ENCODE measurements around the gene XKR7.

DNA sequence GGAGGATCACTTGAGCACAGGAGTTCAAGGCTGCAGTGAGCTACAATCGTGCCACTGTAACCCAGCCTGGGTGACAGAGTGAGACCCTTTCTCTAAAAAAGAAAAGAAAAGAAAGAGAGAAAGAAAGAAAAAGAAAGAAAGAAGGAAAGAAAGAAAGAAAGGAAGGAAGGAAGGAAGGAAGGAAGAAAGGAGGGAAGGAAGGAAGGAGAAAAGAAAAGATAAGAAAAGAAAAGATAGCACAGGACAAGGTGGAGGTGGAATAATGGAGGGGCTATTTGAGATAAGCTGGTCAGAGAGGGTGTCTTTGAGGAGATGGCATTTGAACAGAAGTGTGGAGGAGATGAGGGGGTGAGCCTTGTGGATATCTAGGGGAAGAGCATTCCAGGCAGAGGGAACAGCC, 13.5 kb upstream of the XKR7 start:
- TF ChIP-seq, protein P1, sequence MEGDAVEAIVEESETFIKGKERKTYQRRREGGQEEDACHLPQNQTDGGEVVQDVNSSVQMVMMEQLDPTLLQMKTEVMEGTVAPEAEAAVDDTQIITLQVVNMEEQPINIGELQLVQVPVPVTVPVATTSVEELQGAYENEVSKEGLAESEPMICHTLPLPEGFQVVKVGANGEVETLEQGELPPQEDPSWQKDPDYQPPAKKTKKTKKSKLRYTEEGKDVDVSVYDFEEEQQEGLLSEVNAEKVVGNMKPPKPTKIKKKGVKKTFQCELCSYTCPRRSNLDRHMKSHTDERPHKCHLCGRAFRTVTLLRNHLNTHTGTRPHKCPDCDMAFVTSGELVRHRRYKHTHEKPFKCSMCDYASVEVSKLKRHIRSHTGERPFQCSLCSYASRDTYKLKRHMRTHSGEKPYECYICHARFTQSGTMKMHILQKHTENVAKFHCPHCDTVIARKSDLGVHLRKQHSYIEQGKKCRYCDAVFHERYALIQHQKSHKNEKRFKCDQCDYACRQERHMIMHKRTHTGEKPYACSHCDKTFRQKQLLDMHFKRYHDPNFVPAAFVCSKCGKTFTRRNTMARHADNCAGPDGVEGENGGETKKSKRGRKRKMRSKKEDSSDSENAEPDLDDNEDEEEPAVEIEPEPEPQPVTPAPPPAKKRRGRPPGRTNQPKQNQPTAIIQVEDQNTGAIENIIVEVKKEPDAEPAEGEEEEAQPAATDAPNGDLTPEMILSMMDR (IDR thresholded peaks at IDR 0.05) = no peak
- TF ChIP-seq EP300 (IDR thresholded peaks at IDR 0.05) = no peak
- no peak for TF ChIP-seq POLR2AphosphoS5 (IDR thresholded peaks at IDR 0.05)
